GM21390 (cell line): ENCODE data around the gene ZFHX3.

Experiments used
- ATAC-seq: cut with Tn5 transposase; IDR thresholded peaks from one replicate; pipeline ENCODE4 v1.9.1; 2021; ENCODE audit not compliant: unreplicated experiment

ZFHX3 gene

DNA sequence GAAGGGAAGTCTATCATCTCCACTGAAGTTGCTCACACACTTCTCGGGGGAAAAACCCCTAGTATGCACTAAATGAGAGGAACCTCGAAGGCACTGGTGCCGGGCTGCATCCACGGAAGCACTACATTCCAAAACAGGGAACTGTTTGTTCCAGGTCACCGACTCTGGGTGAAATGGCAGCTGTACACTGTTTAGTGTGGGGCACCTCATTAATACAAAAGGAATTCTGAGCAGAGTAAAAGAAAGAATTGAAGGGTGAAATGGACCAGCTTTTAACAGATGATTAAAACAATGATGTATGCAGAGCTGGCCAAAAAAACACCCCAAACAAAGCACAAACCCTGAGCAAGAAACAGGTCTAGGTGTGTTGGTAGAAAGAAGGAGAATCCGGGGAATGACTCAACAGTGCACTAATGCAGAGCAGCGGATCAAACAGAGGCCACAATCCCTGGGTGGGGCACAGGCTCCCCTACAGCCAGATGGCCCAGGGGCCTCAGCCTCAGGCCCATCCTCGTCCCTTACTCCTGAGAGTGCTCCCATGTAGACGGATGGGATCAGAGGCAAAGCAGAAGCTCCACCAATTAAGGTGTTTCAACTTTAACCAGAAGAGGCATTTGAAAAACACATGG, 161.5 kb downstream of the ZFHX3 start:
- no peak for ATAC-seq

DNA sequence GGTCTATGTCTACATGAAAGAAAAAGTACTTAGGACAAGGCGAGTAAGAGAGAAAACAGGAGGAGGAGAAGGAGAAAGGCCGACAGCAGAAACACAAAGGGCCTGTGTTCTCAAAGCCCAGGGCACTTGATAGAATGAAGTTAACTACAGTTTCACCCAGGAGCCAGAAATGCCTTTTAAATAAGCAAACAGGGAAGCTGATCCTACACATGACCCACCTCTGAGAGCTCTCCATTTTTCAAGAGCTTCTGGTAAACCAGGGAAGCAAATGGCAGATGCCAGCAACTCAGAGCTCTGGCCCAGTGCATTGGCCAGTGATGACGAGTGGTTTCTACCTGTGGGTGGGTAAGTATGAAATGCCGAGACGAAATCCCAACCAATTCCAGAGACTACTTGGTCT, 163.4 kb downstream of the ZFHX3 start:
- ATAC-seq, result no peak

DNA sequence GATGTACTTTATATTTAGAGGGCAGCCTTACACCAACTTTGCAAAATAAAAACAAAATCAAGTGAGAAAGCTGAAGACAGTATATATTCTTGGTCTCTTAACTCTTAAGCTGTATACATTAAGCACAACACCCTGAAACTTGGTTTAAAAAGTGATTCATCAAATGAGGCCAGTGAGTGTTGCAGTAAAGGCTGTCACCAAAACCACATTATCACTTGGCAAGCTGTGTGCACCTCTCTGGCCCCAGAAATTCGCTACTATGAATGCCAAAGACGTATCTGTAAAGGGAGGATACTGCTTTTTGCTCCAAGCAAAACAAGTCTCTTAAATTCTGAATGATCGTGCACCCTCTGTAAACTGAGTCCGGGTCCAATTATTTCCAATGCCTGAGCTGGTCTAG, 163.9 kb downstream of the ZFHX3 start:
- no peak for ATAC-seq

DNA sequence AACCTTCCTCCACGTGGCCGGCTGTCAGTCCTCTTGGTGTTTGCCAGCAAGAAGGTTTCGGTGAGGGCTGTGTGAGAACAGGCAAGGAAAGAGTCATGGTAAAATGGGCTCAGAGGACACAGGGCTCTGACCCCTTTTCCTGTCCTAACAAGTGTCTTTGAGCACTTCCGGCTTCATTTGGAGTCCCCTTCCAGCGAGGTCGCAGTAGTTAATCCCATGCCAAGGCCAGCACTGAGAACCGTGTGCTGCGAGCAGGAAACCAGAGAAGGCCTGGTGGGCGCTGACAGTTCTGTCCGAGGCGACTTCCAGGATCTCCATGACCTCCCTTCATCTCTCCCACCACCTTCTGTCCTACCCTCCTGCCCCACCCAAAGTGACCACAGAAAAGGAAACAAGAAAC, 168.1 kb downstream of the ZFHX3 start:
- ATAC-seq, result no peak

DNA sequence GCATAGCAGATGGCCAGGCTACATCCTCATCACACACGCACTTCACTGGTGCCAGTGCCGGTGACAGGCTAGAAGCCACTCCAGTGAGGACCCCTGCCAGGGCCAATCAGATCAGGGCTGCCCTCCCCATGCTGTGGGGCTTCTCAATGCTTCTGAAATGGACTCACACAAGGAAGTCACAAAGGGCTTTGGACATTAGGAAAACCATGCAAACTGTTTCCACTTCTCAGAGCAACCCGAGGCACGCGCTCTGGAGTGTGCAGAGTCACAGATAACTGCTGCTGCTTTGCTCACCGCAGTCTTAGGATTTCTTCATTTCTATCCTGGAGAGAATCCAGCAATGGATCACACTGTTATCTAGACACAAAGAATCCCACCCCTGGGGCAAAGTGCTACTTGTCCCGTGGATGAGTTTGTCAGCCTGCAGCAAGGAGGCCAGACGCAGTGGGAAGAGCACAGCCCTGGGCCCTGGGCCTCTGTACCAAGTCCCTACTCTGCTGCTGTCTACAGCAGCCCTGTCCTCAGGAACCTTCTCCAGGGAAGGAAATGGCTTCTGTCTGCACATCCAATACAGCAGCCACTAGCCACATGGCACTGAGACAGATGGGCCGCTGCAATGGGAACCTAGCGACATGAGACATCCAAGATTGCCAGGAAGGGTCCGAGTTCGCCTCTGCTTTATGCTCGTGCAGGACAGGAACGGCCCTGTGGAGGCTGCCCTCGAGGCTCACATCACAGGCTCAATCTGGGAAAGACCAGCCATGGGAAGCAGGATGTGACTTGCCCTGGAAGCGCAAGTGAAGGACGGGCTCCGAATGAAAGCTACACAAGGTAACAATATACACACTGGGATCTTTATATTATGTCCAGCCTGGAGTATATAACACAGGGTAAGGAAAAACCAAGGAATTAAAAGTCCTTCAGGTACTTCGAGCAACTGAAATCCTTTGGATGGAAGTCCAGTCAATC, 169.3 kb downstream of the ZFHX3 start:
- no peak for ATAC-seq

DNA sequence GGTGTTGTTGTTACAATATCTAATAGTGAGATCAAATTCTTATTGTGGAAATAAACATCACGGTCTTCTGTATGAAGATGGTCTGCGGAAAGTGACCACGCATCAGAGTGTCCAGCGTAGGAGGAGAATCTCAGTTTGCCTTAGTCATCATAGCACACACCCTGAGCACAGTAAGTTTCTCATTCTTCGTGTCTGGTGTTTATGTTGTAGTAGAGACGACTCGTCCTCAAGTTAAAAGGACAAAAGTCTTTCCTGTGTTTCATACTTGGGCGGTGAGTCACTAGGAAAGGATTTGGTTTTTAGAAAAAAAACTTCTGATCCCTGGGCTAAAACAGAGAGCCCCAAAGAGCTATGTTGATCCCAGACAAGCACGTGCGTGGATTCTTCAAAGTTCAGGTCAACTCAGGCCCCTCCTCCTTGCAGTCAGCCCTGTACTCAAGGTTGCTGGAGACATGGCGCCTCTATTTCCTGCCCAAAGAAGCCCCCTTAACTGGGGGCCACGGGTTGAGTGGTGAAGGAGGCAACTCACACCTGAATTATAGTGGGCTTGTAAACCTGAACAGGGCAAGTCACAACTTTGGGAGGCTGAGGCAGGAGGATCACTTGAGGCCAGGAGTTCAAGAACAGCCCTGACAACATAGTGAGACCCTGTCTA, 170.4 kb downstream of the ZFHX3 start:
- no peak for ATAC-seq

DNA sequence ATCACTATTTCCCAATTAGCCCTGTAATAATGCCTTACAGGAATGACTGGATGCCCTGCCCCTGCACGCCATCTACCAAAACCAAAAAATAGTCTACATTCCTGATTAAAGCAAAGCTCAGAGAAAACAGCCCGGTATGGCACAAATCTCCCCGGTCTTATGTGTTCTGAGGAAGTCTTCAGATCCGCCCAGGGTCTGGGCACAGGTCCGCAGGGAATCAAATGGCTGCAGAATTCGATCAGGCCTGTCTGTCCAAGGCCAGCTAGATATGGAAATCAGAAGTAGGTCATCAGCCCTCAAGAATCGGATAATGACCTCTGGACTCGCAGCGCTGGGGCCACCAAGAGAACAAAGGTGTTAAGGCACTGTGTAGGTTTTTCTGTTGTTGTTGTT, 171.0 kb downstream of the ZFHX3 start:
- ATAC-seq, result no peak

DNA sequence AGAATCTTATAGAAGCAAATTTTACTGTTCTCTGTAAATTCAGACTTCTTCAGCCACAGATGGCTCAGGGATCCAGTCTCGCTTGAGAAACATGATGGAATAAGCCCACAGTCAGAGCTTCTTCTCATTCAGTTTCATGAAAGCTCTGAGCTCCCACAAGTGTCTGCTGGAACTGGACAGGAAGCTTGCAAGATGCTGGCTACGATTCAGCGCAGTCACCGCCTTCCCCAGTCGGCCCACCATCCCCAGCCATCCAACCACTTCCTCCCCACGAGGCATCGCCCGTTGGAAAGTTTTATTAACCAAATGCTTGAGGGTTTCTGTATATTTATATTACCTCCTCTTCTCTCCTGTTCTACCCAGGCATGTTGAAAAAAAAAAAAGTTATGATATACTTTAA, 171.7 kb downstream of the ZFHX3 start:
- peak; percentile 55 for ATAC-seq

DNA sequence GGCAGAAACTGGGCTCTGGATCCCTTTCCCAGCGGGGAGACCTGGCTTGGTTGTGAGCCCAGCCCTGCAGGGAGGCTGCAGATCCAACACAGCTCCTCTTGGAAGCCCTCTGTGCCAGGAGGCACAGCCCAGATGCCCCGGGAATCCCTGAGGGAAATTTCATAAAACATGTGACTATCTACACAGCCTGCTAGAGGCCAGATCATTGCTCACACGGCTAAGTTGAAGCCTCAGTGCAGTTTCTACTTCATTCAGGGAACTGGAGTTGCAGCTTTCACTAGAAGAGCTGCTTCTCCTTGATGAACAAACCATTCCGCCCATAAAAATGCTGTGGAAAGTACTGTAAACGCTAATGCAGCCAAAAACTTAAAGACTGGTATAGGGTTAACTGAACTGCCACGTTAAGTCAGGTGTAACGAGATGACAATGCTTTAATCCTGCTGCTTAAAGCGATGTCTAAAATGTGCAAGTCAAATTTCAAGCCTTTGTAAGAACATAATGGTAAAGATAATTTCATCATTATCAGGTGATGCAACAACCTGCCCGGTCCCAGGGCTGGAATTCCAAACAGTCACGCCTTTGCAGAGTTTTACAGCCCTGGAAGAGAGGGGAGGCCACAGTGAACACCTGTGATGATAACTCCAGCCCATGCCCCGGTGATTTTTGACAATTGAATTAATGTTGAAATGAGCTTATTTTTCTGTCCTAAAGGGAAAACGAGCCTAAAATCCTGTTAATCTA, 172.5 kb downstream of the ZFHX3 start:
- ATAC-seq, result no peak

DNA sequence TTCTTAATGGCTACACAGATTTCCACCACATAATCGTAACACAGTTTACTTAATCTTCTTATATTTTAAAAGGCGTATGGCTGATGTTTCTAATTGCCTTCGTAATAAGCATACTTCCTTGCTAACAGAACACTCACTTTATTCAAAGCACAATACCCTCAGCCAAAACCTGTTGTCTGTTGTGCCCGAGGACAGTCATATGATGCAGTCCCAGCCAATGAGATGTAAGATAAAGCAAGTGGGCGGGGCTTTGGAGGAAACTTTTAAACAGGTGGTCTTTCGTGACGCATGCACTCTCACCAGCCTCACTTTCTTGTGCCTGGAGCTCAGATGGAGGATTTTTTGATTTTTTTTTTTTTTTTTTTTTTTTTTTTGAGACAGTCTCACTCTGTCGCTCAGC, 174.1 kb downstream of the ZFHX3 start:
- ATAC-seq, result no peak

DNA sequence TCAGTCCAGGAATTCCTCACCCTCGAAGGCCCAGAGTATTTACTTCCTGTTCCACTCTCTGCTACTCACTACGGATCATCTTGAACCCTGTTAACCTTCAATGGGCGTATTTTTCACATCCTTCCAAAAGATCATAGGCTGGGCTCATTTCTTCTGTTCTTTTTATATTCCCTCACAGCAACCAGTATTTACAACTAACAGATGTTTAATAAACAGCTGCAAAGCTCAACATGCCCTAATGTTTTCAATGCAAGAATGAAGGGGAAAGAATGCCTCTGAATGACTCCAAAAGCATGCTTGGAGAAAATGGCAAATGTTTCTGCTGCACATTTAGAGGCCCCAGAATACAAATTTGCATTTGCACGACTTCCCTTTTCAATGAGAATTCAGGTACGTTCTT, 174.9 kb downstream of the ZFHX3 start:
- no peak for ATAC-seq

DNA sequence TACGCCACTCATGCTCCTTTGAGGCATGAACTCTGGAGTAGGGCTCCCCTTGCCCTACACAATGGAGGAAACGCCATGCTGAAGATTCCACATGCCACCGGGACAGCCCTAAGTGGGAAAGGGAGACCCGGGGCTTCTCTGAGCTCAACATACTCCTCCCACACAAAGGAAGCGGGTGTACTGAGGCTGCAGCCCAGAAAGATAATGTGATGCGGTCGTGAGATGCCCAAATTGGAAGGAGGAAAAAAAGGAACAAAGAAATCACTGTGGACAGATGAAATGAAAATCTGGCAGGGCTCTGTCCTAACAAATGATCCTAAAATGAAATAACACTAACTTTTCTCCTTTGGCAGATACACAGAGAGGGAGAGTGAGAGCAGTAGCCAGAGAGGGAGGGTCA, 182.1 kb downstream of the ZFHX3 start:
- ATAC-seq, result no peak

DNA sequence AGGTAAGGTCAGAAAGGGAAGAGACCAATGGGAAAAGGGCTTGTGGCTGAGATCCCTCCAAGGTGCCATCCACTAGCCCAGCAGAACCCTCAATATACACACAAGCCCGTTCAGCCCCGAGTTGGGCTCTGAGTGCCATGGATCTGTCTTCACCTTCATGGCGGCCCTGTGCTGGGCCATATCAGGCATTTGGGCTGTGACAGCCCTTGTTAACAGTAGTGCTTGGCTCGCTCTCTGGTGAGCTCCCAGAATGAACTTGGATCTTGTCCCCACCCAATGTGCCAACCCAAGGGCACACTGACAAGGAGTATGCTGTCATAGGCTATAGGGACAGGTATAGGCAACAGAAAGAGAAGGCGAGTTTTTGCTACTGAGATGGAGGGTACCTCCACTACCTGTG, 182.7 kb downstream of the ZFHX3 start:
- no peak for ATAC-seq

DNA sequence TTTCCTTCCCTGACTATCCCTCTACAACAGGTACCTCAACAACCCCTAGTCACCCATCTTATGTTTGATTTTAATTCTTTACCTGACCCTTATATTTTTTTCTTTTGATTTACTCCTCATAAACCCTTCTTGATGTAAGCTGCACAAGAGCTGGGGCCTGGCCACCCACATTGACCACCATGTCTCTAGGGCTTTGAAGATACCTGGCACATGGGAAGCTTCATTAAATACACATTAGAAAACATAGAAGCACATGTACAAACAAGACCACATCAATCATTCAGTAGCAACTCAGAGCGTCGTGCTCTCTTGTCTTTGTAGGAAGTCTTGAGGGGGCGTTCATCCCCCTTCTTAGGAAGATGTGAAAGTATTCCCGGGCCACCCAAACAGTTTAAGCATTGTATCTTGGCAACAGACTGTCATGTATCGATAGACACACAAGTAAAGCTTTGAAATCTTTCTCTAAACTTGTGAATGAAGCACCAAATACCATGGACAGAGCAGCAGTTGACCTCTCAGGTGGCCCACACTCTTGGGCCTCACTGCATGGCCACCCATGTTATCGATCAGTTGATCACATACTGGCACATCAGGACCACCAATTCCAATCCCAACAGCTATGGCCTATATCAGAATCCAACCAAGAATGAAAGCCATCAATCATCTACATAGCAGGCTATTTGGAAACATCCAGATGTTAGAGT, 183.6 kb downstream of the ZFHX3 start:
- ATAC-seq, result no peak

DNA sequence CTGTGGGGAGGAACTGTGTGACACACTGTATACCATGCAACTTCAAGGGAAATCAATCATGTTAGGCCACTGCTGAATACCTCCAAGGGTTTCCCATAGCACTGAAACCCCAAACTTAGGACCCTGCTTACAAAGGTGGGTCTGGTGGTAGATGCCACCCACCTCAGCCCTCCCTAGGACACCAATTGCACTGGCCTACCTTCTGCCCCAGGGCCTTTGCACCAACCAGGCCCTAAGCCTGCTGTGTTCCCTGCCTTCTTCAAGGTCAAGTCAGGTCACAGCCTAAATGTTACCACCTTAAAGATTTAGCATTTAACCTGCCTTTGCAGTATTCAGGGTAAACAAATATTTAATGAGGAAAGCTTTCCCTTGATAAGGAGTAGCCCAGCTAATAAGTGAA, 185.8 kb downstream of the ZFHX3 start:
- ATAC-seq, result no peak

DNA sequence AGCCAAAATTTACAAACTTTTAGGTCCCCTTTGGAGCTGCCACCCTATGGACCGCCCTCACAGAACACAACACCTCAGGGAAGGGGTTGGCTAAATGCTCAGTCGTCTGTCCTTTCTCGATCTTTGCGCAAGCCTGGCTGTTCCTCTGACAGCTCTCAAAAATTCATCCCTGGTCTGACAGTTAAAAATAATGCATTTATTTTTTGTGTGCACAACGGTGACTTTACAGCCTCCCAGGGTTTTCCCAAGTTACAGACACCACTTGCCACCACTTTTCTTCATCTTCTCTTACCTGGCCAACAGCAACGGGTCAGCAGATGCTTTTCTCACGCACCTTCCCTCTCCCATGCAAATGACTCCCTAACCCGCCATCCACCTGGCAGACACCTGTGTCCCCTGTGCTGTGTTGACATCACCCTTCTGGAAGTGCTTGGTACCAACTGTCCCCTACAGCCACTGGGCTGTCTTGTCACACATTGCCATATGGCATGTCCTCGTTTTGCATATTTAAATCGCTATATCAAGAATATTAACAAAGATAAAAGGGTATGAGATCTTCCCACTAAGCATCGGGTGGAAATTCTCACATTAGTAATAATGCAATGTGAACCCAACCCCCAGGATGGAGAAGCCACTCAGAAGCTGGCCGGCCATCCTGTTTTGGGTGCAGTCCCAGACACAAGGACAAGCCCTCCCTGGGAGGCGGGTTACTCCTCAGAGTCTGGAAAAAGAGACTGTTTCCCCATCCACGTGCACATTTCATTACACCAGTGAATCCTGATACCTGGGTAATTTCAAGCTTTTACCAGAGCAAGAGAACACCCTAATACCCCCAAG, 187.0 kb downstream of the ZFHX3 start:
- no peak for ATAC-seq

DNA sequence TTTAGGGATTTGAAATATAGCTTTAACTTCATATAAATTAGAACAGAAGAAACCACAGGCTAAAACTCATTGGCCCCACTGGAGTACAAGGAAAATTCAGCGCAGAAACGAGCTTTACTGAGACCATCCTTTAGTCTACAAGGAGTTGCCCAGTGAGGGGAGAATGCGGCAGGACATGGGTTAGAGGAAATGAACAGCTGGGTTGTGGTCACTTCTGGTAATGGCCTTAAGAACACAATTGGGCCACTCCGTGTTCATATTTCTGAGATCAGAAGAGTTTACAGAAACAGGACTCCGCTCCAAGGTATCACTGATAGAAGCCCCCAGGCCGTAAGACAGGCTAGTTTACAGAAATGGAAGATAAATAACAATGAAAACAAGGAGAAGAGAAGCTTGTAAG, 188.3 kb downstream of the ZFHX3 start:
- ATAC-seq, result no peak

DNA sequence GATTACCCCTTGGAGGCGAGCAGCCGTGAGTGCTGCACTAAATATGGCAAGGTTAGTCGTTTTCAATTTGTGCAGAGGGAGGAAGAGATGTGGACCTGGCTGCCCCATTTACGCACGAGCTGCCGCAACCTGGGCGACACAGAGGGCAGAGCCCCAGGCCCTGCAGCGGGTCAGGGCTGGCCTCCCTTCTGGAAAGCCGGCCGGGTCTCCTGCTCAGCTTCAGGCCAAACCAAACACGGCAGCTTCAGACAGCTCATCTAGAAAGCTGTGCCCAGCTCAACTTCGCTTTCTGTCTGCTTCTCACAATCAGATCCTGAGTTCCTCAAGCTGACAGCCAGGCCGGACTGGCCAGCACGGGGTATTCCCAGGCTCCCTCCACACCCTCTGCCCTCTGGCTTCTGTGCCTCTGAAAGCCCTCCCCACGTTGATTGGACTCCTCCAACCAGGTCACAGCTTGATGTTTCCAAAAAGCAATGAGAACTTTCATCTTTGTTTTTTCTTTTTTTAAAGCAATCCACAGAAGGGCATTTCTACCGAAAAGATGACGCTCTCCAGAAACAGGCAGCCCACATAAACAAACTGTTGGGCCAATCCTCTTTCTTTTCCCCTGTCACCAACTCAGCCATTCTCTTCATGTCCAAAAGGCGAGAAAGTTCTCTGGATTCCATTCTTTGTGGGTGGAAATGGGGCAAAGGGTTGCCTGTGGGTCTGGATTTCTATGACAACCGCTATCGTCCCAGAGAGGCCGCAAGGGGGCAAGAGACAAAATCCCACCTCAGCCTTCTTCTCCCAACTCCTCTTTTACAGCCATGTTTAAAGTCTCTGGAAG, 189.0 kb downstream of the ZFHX3 start:
- no peak for ATAC-seq
